Keratinocyte (primary cell): ENCODE measurements around the gene TMEM163. TPM values are rescaled to one million over a fixed set of nuclear protein-coding genes. Genes with fewer than 3 reads are reported as not detected.

Experiments used
- DNase-seq: peaks from one replicate; pipeline ENCODE4 v3.0.0-alpha.2; 2011; ENCODE audit warnings: low read depth, missing footprints, low spot score
- FAIRE-seq: peaks from 2 replicates; lab custom pipeline; 2011; peaks lifted over from hg19 to GRCh38; lab: Jason Lieb, UNC
- H2AFZ ChIP-seq: 2 replicates; pipeline ENCODE4 v1.6.0; 2012; ENCODE audit warnings: low read length, control low read depth, inconsistent platforms; ENCODE audit not compliant: control insufficient read depth
- H3K27ac ChIP-seq: 2 replicates; pipeline ENCODE4 v1.5.1; 2011; ENCODE audit warnings: low read length; ENCODE audit not compliant: control insufficient read depth, insufficient read depth
- H3K27me3 ChIP-seq: 3 replicates; pipeline ENCODE4 v1.6.0; 2011; ENCODE audit warnings: low read length; ENCODE audit not compliant: control insufficient read depth, insufficient read depth; ENCODE audit errors: extremely low read depth
- H3K36me3 ChIP-seq, 2 experiments: 2 replicates in 1 of 2; 3 replicates in 1 of 2; pipeline ENCODE4 v1.5.1; 2011; ENCODE audit warnings: low read length in 2 of 2, mild to moderate bottlenecking in 1 of 2; ENCODE audit not compliant: control insufficient read depth in 2 of 2, insufficient read depth in 2 of 2; ENCODE audit errors: extremely low read depth in 1 of 2
- H3K4me1 ChIP-seq: 3 replicates; pipeline ENCODE4 v1.5.1; 2011; ENCODE audit warnings: low read length; ENCODE audit not compliant: control insufficient read depth, insufficient read depth; ENCODE audit errors: extremely low read depth
- H3K4me2 ChIP-seq: 3 replicates; pipeline ENCODE4 v1.6.0; 2011; ENCODE audit warnings: low read depth, low read length; ENCODE audit not compliant: control insufficient read depth, insufficient read depth; ENCODE audit errors: extremely low read depth
- H3K4me3 ChIP-seq, 3 experiments: fragments of 200-600 bp in 1 of 3; sonication (generic) in 1 of 3; 2 replicates in 2 of 3; 3 replicates in 1 of 3; pipeline ENCODE4 v1.5.1; 2011 to 2016; ENCODE audit warnings: low read length in 3 of 3, mild to moderate bottlenecking in 3 of 3, control low read depth in 2 of 3, inconsistent platforms in 1 of 3, low read depth in 1 of 3, mixed read lengths in 1 of 3, mixed run types in 1 of 3, moderate library complexity in 1 of 3; ENCODE audit not compliant: control insufficient read depth in 2 of 3, insufficient read depth in 2 of 3; ENCODE audit errors: extremely low read depth in 1 of 3
- H3K79me2 ChIP-seq: 2 replicates; pipeline ENCODE4 v1.6.0; 2012; ENCODE audit warnings: low read length; ENCODE audit not compliant: control insufficient read depth, insufficient read depth
- H3K9ac ChIP-seq: 3 replicates; pipeline ENCODE4 v1.6.0; 2011; ENCODE audit warnings: low read length; ENCODE audit not compliant: control insufficient read depth, insufficient read depth; ENCODE audit errors: extremely low read depth
- H3K9me1 ChIP-seq: 3 replicates; pipeline ENCODE4 v1.6.0; 2011; ENCODE audit warnings: low read length; ENCODE audit not compliant: control insufficient read depth, insufficient read depth; ENCODE audit errors: extremely low read depth
- H3K9me3 ChIP-seq: 2 replicates; pipeline ENCODE4 v1.5.1; 2012; ENCODE audit warnings: low read depth, low read length; ENCODE audit not compliant: control insufficient read depth
- H4K20me1 ChIP-seq: 3 replicates; pipeline ENCODE4 v1.6.0; 2011; ENCODE audit warnings: low read length; ENCODE audit not compliant: control insufficient read depth, insufficient read depth; ENCODE audit errors: extremely low read depth
- EZH2 ChIP-seq: IDR thresholded peaks from one replicate; pipeline ENCODE4 v1.6.1; 2012; ENCODE audit warnings: inconsistent platforms, mild to moderate bottlenecking, low read length, moderate library complexity
- dilution Hi-C: fragments of 300-500 bp; cut with MboI; formaldehyde crosslinking; loops from one replicate; pipeline ENCODE4 v1.7.0; 2020; ENCODE audit warnings: low sequenced_read_pairs; ENCODE audit not compliant: extremely low pct_ligation_motif_present
- polyA plus RNA-seq, 5 experiments: library from polyadenylated mRNA; depleted of rRNA in 3 of 5; stranded (reverse) in 3 of 5; stranded (forward) in 1 of 5; unstranded in 1 of 5; fragments of >200 nt; gene quantifications; 1 replicate in 1 of 5; 2 replicates in 3 of 5; 3 replicates in 1 of 5; pipeline versions ENCODE4 v1.2.1 to v1.2.3, GENCODE V29; 2011 to 2012; ENCODE audit warnings: missing spikeins in 2 of 5, low read depth in 1 of 5, low replicate concordance in 1 of 5
- TF ChIP-seq, protein P1 (sequence below), 3 experiments: IDR thresholded peaks in 1 of 3; conservative IDR thresholded peaks in 1 of 3; optimal IDR thresholded peaks in 1 of 3; 2 replicates in 2 of 3; 3 replicates in 1 of 3; pipeline versions ENCODE3 to v1.5.1; 2011; ENCODE audit warnings: low read length in 3 of 3, mild to moderate bottlenecking in 3 of 3, moderate library complexity in 2 of 3, control low read depth in 1 of 3, inconsistent platforms in 1 of 3; ENCODE audit not compliant: insufficient read depth in 2 of 3; ENCODE audit errors: extremely low read depth in 1 of 3

The TMEM163 gene
- polyA plus RNA-seq, 1 donor (not counting 4 experiments of a cell fraction or from before 2014, with no cell fraction given): not detected

DNA sequence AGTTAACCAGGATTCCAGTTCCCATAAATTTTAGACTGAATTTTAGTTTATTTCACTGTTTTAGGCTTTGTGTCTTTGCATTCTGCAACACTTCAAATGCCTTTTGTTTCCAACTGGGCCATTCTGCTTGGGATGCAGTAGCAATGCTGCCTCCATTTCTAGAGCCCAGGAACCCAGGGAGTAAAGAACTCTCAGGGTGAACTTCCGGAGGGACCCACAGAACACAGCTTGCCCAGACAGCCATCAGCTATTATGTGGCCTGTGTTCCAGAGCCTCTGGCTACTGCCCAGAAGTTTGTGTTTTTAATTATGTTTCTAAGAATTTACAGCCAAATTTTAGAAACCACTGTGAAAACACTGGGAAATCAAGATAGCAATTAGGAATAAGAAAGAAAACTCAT lies 145.1 kb downstream of the TMEM163 start:
- Histone ChIP-seq H2AFZ (no peak overlapping the region), H3K79me2 (no peaks in the 10 kb centered on the region), H3K4me1 (no peaks in the 10 kb centered on the region), H3K27me3 (no peaks in the 10 kb centered on the region), H3K9me1 (no peaks in the 10 kb centered on the region), H3K27ac (no peak overlapping the region), H3K9ac (no peak overlapping the region), H3K9me3 (no peaks in the 10 kb centered on the region), H3K4me2 (no peak overlapping the region), H3K36me3 (no peaks in the 10 kb centered on the region), H4K20me1 (no peaks in the 10 kb centered on the region), H3K4me3 (no peak overlapping the region)
- FAIRE-seq (no peak), DNase-seq (no peak)
- dilution Hi-C loops: no loop called here
- no peak for TF ChIP-seq EZH2
- TF ChIP-seq, protein P1, sequence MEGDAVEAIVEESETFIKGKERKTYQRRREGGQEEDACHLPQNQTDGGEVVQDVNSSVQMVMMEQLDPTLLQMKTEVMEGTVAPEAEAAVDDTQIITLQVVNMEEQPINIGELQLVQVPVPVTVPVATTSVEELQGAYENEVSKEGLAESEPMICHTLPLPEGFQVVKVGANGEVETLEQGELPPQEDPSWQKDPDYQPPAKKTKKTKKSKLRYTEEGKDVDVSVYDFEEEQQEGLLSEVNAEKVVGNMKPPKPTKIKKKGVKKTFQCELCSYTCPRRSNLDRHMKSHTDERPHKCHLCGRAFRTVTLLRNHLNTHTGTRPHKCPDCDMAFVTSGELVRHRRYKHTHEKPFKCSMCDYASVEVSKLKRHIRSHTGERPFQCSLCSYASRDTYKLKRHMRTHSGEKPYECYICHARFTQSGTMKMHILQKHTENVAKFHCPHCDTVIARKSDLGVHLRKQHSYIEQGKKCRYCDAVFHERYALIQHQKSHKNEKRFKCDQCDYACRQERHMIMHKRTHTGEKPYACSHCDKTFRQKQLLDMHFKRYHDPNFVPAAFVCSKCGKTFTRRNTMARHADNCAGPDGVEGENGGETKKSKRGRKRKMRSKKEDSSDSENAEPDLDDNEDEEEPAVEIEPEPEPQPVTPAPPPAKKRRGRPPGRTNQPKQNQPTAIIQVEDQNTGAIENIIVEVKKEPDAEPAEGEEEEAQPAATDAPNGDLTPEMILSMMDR (optimal IDR thresholded peaks at IDR 0.05 in 1 of 3, IDR thresholded peaks at IDR 0.05 in 1 of 3, conservative IDR thresholded peaks at IDR 0.05 in 1 of 3; ENCODE audit: extremely low read depth in 1 of 3, insufficient read depth in 2 of 3, low read length in 3 of 3): no peak

GRCh38 chr2:134573085-134573370 lies 145.8 kb downstream of the TMEM163 start:
- dilution Hi-C loops: no loop called here
- Histone ChIP-seq H3K9me3 (no peaks in the 10 kb centered on the region), H3K79me2 (no peaks in the 10 kb centered on the region), H3K27ac (no peak overlapping the region), H3K4me3 (no peak overlapping the region), H3K4me2 (no peak overlapping the region), H3K36me3 (no peaks in the 10 kb centered on the region), H3K9me1 (no peaks in the 10 kb centered on the region), H2AFZ (no peak overlapping the region), H3K9ac (no peak overlapping the region), H3K4me1 (no peaks in the 10 kb centered on the region), H4K20me1 (no peaks in the 10 kb centered on the region), H3K27me3 (no peaks in the 10 kb centered on the region)
- FAIRE-seq (no peak), DNase-seq (no peak)
- TF ChIP-seq, protein P1 (optimal IDR thresholded peaks at IDR 0.05 in 1 of 3, IDR thresholded peaks at IDR 0.05 in 1 of 3, conservative IDR thresholded peaks at IDR 0.05 in 1 of 3; ENCODE audit: extremely low read depth in 1 of 3, insufficient read depth in 2 of 3, low read length in 3 of 3): no peak
- TF ChIP-seq EZH2: no peak
